K562 (cell line): ENCODE data around the gene LIMS2. TPM values are rescaled to one million over a fixed set of nuclear protein-coding genes. Genes with fewer than 3 reads are reported as not detected.

Source experiments
- ATAC-seq: fragments of 200-7000 bp; cut with Tn5 transposase; 3 replicates; pipeline ENCODE4 v1.9.1; 2020; ENCODE audit warnings: moderate library complexity
- BruUV-seq: library from RNA; stranded (reverse); fragments of 400-500 nt; replicated peaks from 2 replicates; lab custom pipeline; 2021; lab: Mats Ljungman, UMichigan
- CTCF ChIA-PET: fragments of 300-600 bp; formaldehyde crosslinking; extraction: SDS; loops from one replicate; lab custom pipeline; 2021; ENCODE audit warnings: low intra/inter-chr PET ratio; lab: Yijun Ruan, JAX
- POLR2A ChIA-PET: fragments of 300-600, 350-650 bp; sonication (Branson Sonifier 250); formaldehyde crosslinking; extraction: SDS; loops from one replicate; lab custom pipeline; 2021; ENCODE audit warnings: antibody characterized with exemption, inconsistent platforms; lab: Yijun Ruan, JAX
- DNase-seq, 4 experiments: peaks; one replicate each; pipeline versions ENCODE4 v3.0.0 to v3.0.0-alpha.2; 2011 to 2018; ENCODE audit warnings: low spot score in 3 of 4, mixed read lengths in 3 of 4; ENCODE audit errors: extremely low read depth in 1 of 4
- FAIRE-seq: peaks from 2 replicates; lab custom pipeline; 2011; peaks lifted over from hg19 to GRCh38; lab: Jason Lieb, UNC
- H2AFZ ChIP-seq: 2 replicates; pipeline ENCODE4 v1.6.0; 2011; ENCODE audit warnings: low read depth, low read length, control low read depth, inconsistent platforms
- H3K27ac ChIP-seq: fragments of 200-600 bp; 3 replicates; pipeline ENCODE4 v1.8.0; 2011; ENCODE audit warnings: low read depth, mild to moderate bottlenecking, control low read depth, inconsistent platforms, low read length, moderate library complexity, mixed read lengths; ENCODE audit errors: extremely low read depth
- H3K27me3 ChIP-seq, 2 experiments: fragments of 300-600 bp in 1 of 2; 2 replicates in 1 of 2; 3 replicates in 1 of 2; pipeline versions ENCODE4 v1.6.0 to v1.8.0; 2011; ENCODE audit warnings: inconsistent platforms in 2 of 2, low read length in 2 of 2, mild to moderate bottlenecking in 1 of 2, mixed read lengths in 1 of 2, moderate library complexity in 1 of 2; ENCODE audit not compliant: control insufficient read depth in 2 of 2, insufficient read depth in 2 of 2
- H3K36me3 ChIP-seq: fragments of 300-600 bp; 3 replicates; pipeline ENCODE4 v1.8.0; 2011; ENCODE audit warnings: mild to moderate bottlenecking, low read length, inconsistent platforms; ENCODE audit not compliant: control insufficient read depth, insufficient read depth
- H3K4me1 ChIP-seq, 2 experiments: fragments of 200-600 bp in 1 of 2; replicated peaks in 1 of 2; 2 replicates in 1 of 2; 3 replicates in 1 of 2; pipeline versions ENCODE4 v1.5.1 to v1.8.0; 2011; ENCODE audit warnings: inconsistent platforms in 2 of 2, low read length in 2 of 2, mild to moderate bottlenecking in 1 of 2, mixed read lengths in 1 of 2, moderate library complexity in 1 of 2; ENCODE audit not compliant: control insufficient read depth in 2 of 2, insufficient read depth in 2 of 2
- H3K4me2 ChIP-seq: 2 replicates; pipeline ENCODE4 v1.6.1; 2011; ENCODE audit warnings: low read length, control low read depth, inconsistent platforms, mixed read lengths; ENCODE audit not compliant: insufficient read depth
- H3K4me3 ChIP-seq: fragments of 200-600 bp; sonication (generic), shearing (Covaris generic); 2 replicates; pipeline ENCODE4 v1.5.1; 2016; ENCODE audit warnings: control low read depth, inconsistent platforms
- H3K79me2 ChIP-seq: fragments of 200-600 bp; 3 replicates; pipeline ENCODE4 v1.8.0; 2011; ENCODE audit warnings: low read length, inconsistent platforms; ENCODE audit not compliant: control insufficient read depth, insufficient read depth
- H3K9ac ChIP-seq, 2 experiments: 2 replicates each; pipeline versions ENCODE4 v1.6.0 to v1.6.1; 2011; ENCODE audit warnings: low read depth in 2 of 2, low read length in 2 of 2, control low read depth in 1 of 2, inconsistent platforms in 1 of 2, mild to moderate bottlenecking in 1 of 2, mixed read lengths in 1 of 2; ENCODE audit not compliant: insufficient read depth in 1 of 2
- H3K9me1 ChIP-seq: one replicate; pipeline ENCODE4 v1.6.0; 2011; ENCODE audit warnings: inconsistent platforms, mild to moderate bottlenecking, low read length, moderate library complexity; ENCODE audit not compliant: control insufficient read depth, insufficient read depth
- H3K9me3 ChIP-seq: replicated peaks from 2 replicates; pipeline ENCODE4 v1.5.1; 2011; ENCODE audit warnings: low read depth, low read length, inconsistent platforms; ENCODE audit not compliant: control insufficient read depth, insufficient read depth
- H4K20me1 ChIP-seq: replicated peaks from 2 replicates; pipeline ENCODE4 v1.6.1; 2011; ENCODE audit warnings: low read length, inconsistent platforms, mixed read lengths; ENCODE audit not compliant: control insufficient read depth, insufficient read depth
- ETV5 ChIP-seq: sonication (generic); formaldehyde crosslinking; IDR thresholded peaks from 2 replicates; pipeline ENCODE4 v1.4.0; 2020; ENCODE audit warnings: low read depth, mild to moderate bottlenecking, missing genetic modification reagents
- ID3 ChIP-seq, 2 experiments: fragments of 250-450 bp in 1 of 2; fragments of 450-650 bp in 1 of 2; sonication (Bioruptor Pico) in 1 of 2; IDR thresholded peaks; 2 replicates each; pipeline versions ENCODE4 v1.6.1 to v1.8.0; 2016 to 2021; ENCODE audit warnings: mild to moderate bottlenecking in 2 of 2, moderate library complexity in 2 of 2, missing compliant biosample characterization in 1 of 2, missing genetic modification characterization in 1 of 2
- LCOR ChIP-seq: sonication (generic); formaldehyde crosslinking; IDR thresholded peaks from 2 replicates; pipeline ENCODE4 v1.8.0; 2022; ENCODE audit warnings: mild to moderate bottlenecking, missing genetic modification reagents
- NFE2L1 ChIP-seq: fragments of 450-650 bp; IDR thresholded peaks from 2 replicates; pipeline ENCODE4 v1.6.1; 2016; ENCODE audit warnings: missing genetic modification characterization, low read depth, mild to moderate bottlenecking, missing compliant biosample characterization, moderate library complexity, borderline replicate concordance
- NR2C1 ChIP-seq, 2 experiments: fragments of 450-650 bp; IDR thresholded peaks; 2 replicates each; pipeline ENCODE4 v1.6.1; 2017; ENCODE audit warnings: mild to moderate bottlenecking in 2 of 2, antibody characterized with exemption in 1 of 2, inconsistent platforms in 1 of 2, missing compliant biosample characterization in 1 of 2, missing genetic modification characterization in 1 of 2
- PHF21A ChIP-seq: fragments of 450-650 bp; IDR thresholded peaks from 2 replicates; pipeline ENCODE4 v1.6.1; 2017; ENCODE audit warnings: low read depth, borderline replicate concordance
- PTBP1 ChIP-seq: fragments of 200-400 bp; formaldehyde crosslinking; IDR thresholded peaks from 2 replicates; pipeline ENCODE4 v1.6.1; 2017; ENCODE audit warnings: low read depth, low read length
- RERE ChIP-seq: sonication (generic); formaldehyde crosslinking; IDR thresholded peaks from 2 replicates; pipeline ENCODE4 v1.8.0; 2023; ENCODE audit warnings: missing genetic modification reagents, mild to moderate bottlenecking, borderline replicate concordance
- SMAD2 ChIP-seq: fragments of 150-350 bp; IDR thresholded peaks from 2 replicates; pipeline ENCODE4 v1.6.1; 2014; ENCODE audit warnings: low read depth, mild to moderate bottlenecking, low read length
- TCF7L2 ChIP-seq: fragments of 150-350 bp; IDR thresholded peaks from 2 replicates; pipeline ENCODE4 v1.6.1; 2016; ENCODE audit warnings: low read depth, mild to moderate bottlenecking, low read length, moderate library complexity
- TEAD4 ChIP-seq, 2 experiments: sonication (generic) in 1 of 2; formaldehyde crosslinking in 1 of 2; IDR thresholded peaks; 2 replicates each; pipeline versions ENCODE4 v1.6.1 to v1.8.0; 2012 to 2022; ENCODE audit warnings: borderline replicate concordance in 1 of 2, inconsistent platforms in 1 of 2, low read length in 1 of 2, mild to moderate bottlenecking in 1 of 2, missing genetic modification reagents in 1 of 2
- U2AF1 ChIP-seq: fragments of 200-400 bp; formaldehyde crosslinking; optimal IDR thresholded peaks from 2 replicates; pipeline ENCODE3; 2017; ENCODE audit warnings: mild to moderate bottlenecking, low read depth, low read length, moderate library complexity
- WHSC1 ChIP-seq: IDR thresholded peaks from one replicate; pipeline ENCODE4 v1.6.1; 2012; ENCODE audit warnings: low read length, control low read depth, inconsistent platforms
- ZNF263 ChIP-seq: sonication (generic); formaldehyde crosslinking; IDR thresholded peaks from 2 replicates; pipeline ENCODE4 v1.8.0; 2022; ENCODE audit warnings: mild to moderate bottlenecking, missing genetic modification reagents, borderline replicate concordance
- ZNF57 ChIP-seq: fragments of 450-650 bp; formaldehyde crosslinking; IDR thresholded peaks from 2 replicates; pipeline ENCODE4 v1.4.0; 2020; ENCODE audit warnings: mild to moderate bottlenecking, moderate library complexity
- ZNF75A ChIP-seq: fragments of 450-650 bp; formaldehyde crosslinking; IDR thresholded peaks from 2 replicates; pipeline ENCODE4 v1.4.0; 2020; ENCODE audit warnings: mild to moderate bottlenecking
- ZNF79 ChIP-seq: fragments of 250-450 bp; sonication (Bioruptor Pico); IDR thresholded peaks from 2 replicates; pipeline ENCODE4 v1.4.0; 2020; ENCODE audit warnings: low read depth, mild to moderate bottlenecking, moderate library complexity
- WGBS: fragments of 100-300 bp; shearing (Covaris generic); methylation state at CpG from one replicate; pipeline ENCODE4 v1.1.6; 2016; ENCODE audit warnings: low coverage, mixed read lengths; ENCODE audit not compliant: insufficient coverage; ENCODE audit errors: missing lambda C conversion rate; 5-methylcytosine and 5-hydroxymethylcytosine counted together
- in situ Hi-C: fragments of 300-500 bp; cut with MboI; formaldehyde crosslinking; loops from 4 replicates; pipeline ENCODE4 v1.15.0; 2018; ENCODE audit warnings: inconsistent platforms, mixed read lengths
- intact Hi-C: fragments of 100-400 bp; cut with micrococcal nuclease; formaldehyde crosslinking; loops from 2 replicates; pipeline ENCODE4 v1.14.2; 2022
- polyA plus RNA-seq, 8 experiments: library from polyadenylated mRNA; depleted of rRNA in 4 of 8; stranded (reverse) in 5 of 8; unstranded in 3 of 8; fragments of >200 nt; fragmentation: Nextera tagmentation in 2 of 8; fragmentation: Illumina TruSeq in 1 of 8; extraction: Ambion mirVana in 2 of 8; extraction: Trizol in 1 of 8; gene quantifications; 2 replicates each; pipeline versions ENCODE4 v1.2.1 to v1.2.3, GENCODE V29; 2011 to 2014; ENCODE audit warnings: inconsistent platforms in 1 of 8, missing spikeins in 1 of 8
- total RNA-seq, 7 experiments: library from RNA; depleted of rRNA in 6 of 7; stranded (reverse); fragments of >200 nt in 6 of 7; fragmentation: Illumina TruSeq in 2 of 7; extraction: Trizol in 2 of 7; gene quantifications; 2 replicates each; pipeline versions ENCODE4 v1.2.1 to v1.2.3, GENCODE V29; 2011 to 2021; ENCODE audit warnings: low replicate concordance in 1 of 7

The LIMS2 gene
- total and polyA plus RNA-seq, 9 of the 15 experiments (the other 6 are each of a cell fraction or from before 2014, with no cell fraction given) = 0.04 to 0.22 TPM; not detected in 7

- FAIRE-seq (no peak), DNase-seq (no peak), ATAC-seq (no peak)
- no TSS peak for BruUV-seq
- Histone ChIP-seq H3K27me3 (no peaks in the 10 kb centered on the region), H3K36me3 (peaks cover 80% of the 10 kb centered on the region), H3K4me2 (no peak overlapping the region), H4K20me1 (no peaks in the 10 kb centered on the region; the same call in 1 of the 2 replicates), H3K9me3 (no peaks in the 10 kb centered on the region), H3K4me1 (peaks cover 0 to 5% of the 10 kb centered on the region in 2 experiments; a peak in 2 of 5 replicates), H3K79me2 (peaks cover 5% of the 10 kb centered on the region; the same call in 1 of the 3 replicates), H3K9ac (no peak overlapping the region), H3K4me3 (no peak overlapping the region), H3K9me1 (no peaks in the 10 kb centered on the region), H2AFZ (no peak overlapping the region), H3K27ac (no peak overlapping the region)
- ChIA-PET CTCF (no interaction called here), POLR2A (interaction anchor here (0.5 to 1.1 kb wide), 2 partner anchors 8 to 88 kb away, joined by 3 to 4 read pairs; partner anchors contain the start of gene SFT2D3)
- intact Hi-C loops = no loop called here
- in situ Hi-C loops = no loop called here
- 96% methylated on average over 11 of the region's 13 CpGs for WGBS
- no peak for TF ChIP-seq PHF21A
- no peak for TF ChIP-seq ZNF79 (CRISPR knock-in tag)
- TF ChIP-seq ZNF57 = no peak
- TF ChIP-seq RERE = no peak
- TF ChIP-seq ETV5 (CRISPR knock-in tag) = no peak
- TF ChIP-seq U2AF1 = no peak
- TF ChIP-seq TEAD4 (IDR thresholded peaks at IDR 0.05; ENCODE audit: low read length) = no peak
- no peak for TF ChIP-seq TEAD4 (CRISPR knock-in tag; IDR thresholded peaks at IDR 0.05; ENCODE audit: borderline replicate concordance)
- no peak for TF ChIP-seq ID3 (CRISPR knock-in tag; IDR thresholded peaks at IDR 0.05)
- TF ChIP-seq ID3 (tag; IDR thresholded peaks at IDR 0.05) = no peak
- no peak for TF ChIP-seq NR2C1 (IDR thresholded peaks at IDR 0.05)
- TF ChIP-seq NR2C1 (tag; IDR thresholded peaks at IDR 0.05) = no peak
- no peak for TF ChIP-seq WHSC1
- no peak for TF ChIP-seq NFE2L1 (tag)
- no peak for TF ChIP-seq PTBP1
- no peak for TF ChIP-seq TCF7L2
- TF ChIP-seq ZNF75A (CRISPR knock-in tag) = no peak
- TF ChIP-seq ZNF263 (CRISPR knock-in tag) = no peak
- TF ChIP-seq SMAD2 = no peak
- TF ChIP-seq LCOR (CRISPR knock-in tag) = no peak
Measured at GRCh38 chr2:127709336-127709735, 34.0 kb upstream of the LIMS2 start.
